Gastroesophageal sphincter (tissue), 3 donors: ENCODE results near the gene NR4A3.

Source experiments
- CTCF ChIP-seq, 4 experiments: fragments of 200-600 bp in 2 of 4; fragments of 450-650 bp in 2 of 4; sonication (generic) in 1 of 4; IDR thresholded peaks; one replicate each; pipeline ENCODE4 v1.5.1; 2017 to 2019; ENCODE audit warnings: antibody characterized with exemption in 4 of 4, mild to moderate bottlenecking in 2 of 4, moderate library complexity in 2 of 4
- POLR2A ChIP-seq, 2 donors: fragments of 450-650 bp; IDR thresholded peaks; one replicate each; pipeline ENCODE4 v1.6.1; 2017; ENCODE audit warnings: antibody characterized with exemption in 2 of 2, mild to moderate bottlenecking in 2 of 2, moderate library complexity in 1 of 2

- TF ChIP-seq POLR2A (IDR thresholded peaks at IDR 0.05) = no peak
- no peak for TF ChIP-seq CTCF (IDR thresholded peaks at IDR 0.05)
Measured at GRCh38 chr9:99785010-99785590, 36.6 kb upstream of the NR4A3 start.
